ENCODE results near the gene BSND.

DNA sequence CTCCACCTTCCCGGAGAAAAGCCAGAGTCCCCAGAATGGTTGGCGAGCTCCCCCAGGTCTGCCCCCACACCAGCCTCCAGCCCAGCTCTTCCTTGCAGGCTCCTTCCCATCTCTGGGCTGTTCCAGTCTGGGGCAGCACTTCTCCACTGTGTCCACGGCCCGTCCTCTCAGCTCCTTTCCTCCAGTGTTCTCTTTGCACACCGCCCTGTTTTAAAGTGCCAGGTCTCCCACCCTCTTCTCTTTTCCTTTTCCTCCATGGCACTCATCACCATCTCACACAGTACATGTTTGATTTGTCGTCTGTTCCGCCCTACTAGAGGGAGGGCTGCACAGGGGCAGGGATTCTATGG is 34.5 kb downstream of the BSND start:
- TF ChIP-seq, protein P1, sequence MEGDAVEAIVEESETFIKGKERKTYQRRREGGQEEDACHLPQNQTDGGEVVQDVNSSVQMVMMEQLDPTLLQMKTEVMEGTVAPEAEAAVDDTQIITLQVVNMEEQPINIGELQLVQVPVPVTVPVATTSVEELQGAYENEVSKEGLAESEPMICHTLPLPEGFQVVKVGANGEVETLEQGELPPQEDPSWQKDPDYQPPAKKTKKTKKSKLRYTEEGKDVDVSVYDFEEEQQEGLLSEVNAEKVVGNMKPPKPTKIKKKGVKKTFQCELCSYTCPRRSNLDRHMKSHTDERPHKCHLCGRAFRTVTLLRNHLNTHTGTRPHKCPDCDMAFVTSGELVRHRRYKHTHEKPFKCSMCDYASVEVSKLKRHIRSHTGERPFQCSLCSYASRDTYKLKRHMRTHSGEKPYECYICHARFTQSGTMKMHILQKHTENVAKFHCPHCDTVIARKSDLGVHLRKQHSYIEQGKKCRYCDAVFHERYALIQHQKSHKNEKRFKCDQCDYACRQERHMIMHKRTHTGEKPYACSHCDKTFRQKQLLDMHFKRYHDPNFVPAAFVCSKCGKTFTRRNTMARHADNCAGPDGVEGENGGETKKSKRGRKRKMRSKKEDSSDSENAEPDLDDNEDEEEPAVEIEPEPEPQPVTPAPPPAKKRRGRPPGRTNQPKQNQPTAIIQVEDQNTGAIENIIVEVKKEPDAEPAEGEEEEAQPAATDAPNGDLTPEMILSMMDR (conservative IDR thresholded peaks at IDR 0.05; ENCODE audit: low read depth, low read length), result no peak
- TF ChIP-seq EZH2phosphoT487 (IDR thresholded peaks at IDR 0.05; ENCODE audit: borderline replicate concordance, low read length), result no peak
- no peak for TF ChIP-seq EZH2 (IDR thresholded peaks at IDR 0.05; ENCODE audit: low read length, unreplicated experiment)

Measured in PC-3 (cell line).